HEK293 (cell line): ENCODE data around the gene CASZ1.

ENCODE experiments used
- CTCF ChIA-PET: fragments of 350-600 bp; formaldehyde crosslinking; extraction: SDS; loops from one replicate; lab custom pipeline; 2021; ENCODE audit warnings: antibody characterized with exemption; lab: Yijun Ruan, JAX
- POLR2A ChIA-PET: fragments of 300-600 bp; formaldehyde crosslinking; extraction: SDS; loops from one replicate; lab custom pipeline; 2020; ENCODE audit warnings: antibody characterized with exemption, inconsistent platforms; lab: Yijun Ruan, JAX
- H3K27ac ChIP-seq: fragments of 200-500 bp; sonication (Bioruptor generic); 2 replicates; pipeline ENCODE4 v1.5.1; 2014; ENCODE audit warnings: low read depth, low read length, control low read depth, inconsistent platforms; ENCODE audit errors: extremely low read depth
- H3K36me3 ChIP-seq, 2 experiments: fragments of 200-500 bp in 1 of 2; sonication (Bioruptor generic) in 1 of 2; 1 replicate in 1 of 2; 2 replicates in 1 of 2; pipeline ENCODE4 v1.5.1; 2014 to 2017; ENCODE audit warnings: inconsistent platforms in 2 of 2, low read length in 2 of 2; ENCODE audit not compliant: control insufficient read depth in 2 of 2, insufficient read depth in 1 of 2
- H3K4me1 ChIP-seq: fragments of 200-500 bp; sonication (Bioruptor generic); 2 replicates; pipeline ENCODE4 v1.5.1; 2014; ENCODE audit warnings: mild to moderate bottlenecking, low read length, inconsistent platforms; ENCODE audit not compliant: control insufficient read depth, insufficient read depth
- H3K4me3 ChIP-seq: 2 replicates; pipeline ENCODE4 v1.5.1; 2011; ENCODE audit warnings: low read depth, mild to moderate bottlenecking, control low read depth, low read length, moderate library complexity
- H3K9me3 ChIP-seq: fragments of 200-500 bp; sonication (Bioruptor generic); 2 replicates; pipeline ENCODE4 v1.5.1; 2014; ENCODE audit warnings: low read depth, low read length, inconsistent platforms; ENCODE audit not compliant: control insufficient read depth, insufficient read depth
- GLIS2 ChIP-seq: fragments of 450-650 bp; formaldehyde crosslinking; IDR thresholded peaks from 2 replicates; pipeline ENCODE4 v1.5.1; 2016; ENCODE audit warnings: missing biosample characterization, missing genetic modification characterization
- SALL2 ChIP-seq: fragments of 450-650 bp; formaldehyde crosslinking; IDR thresholded peaks from 2 replicates; pipeline ENCODE4 v1.5.0; 2017; ENCODE audit warnings: missing biosample characterization, mild to moderate bottlenecking, missing genetic modification characterization, borderline replicate concordance
- ZBTB48 ChIP-seq: fragments of 450-650 bp; formaldehyde crosslinking; IDR thresholded peaks from 2 replicates; pipeline ENCODE4 v1.5.1; 2016; ENCODE audit warnings: missing biosample characterization, missing genetic modification characterization
- ZNF132 ChIP-seq: fragments of 450-650 bp; formaldehyde crosslinking; IDR thresholded peaks from 2 replicates; pipeline ENCODE4 v1.5.1; 2017; ENCODE audit warnings: missing biosample characterization, missing genetic modification characterization, borderline replicate concordance
- ZNF133 ChIP-seq: fragments of 450-650 bp; formaldehyde crosslinking; IDR thresholded peaks from 2 replicates; pipeline ENCODE4 v1.5.1; 2016; ENCODE audit warnings: missing biosample characterization, missing genetic modification characterization
- ZNF140 ChIP-seq: fragments of 450-650 bp; formaldehyde crosslinking; IDR thresholded peaks from 2 replicates; pipeline ENCODE4 v1.5.1; 2016; ENCODE audit warnings: missing biosample characterization, missing genetic modification characterization
- ZNF155 ChIP-seq: fragments of 450-650 bp; formaldehyde crosslinking; IDR thresholded peaks from 2 replicates; pipeline ENCODE4 v1.5.1; 2016; ENCODE audit warnings: missing biosample characterization, missing genetic modification characterization
- ZNF19 ChIP-seq: fragments of 450-650 bp; formaldehyde crosslinking; IDR thresholded peaks from 2 replicates; pipeline ENCODE4; 2016; ENCODE audit warnings: missing biosample characterization, missing genetic modification characterization, low read depth
- ZNF37A ChIP-seq: fragments of 450-650 bp; IDR thresholded peaks from 2 replicates; pipeline ENCODE4 v1.5.1; 2018; ENCODE audit warnings: missing biosample characterization, missing genetic modification characterization
- ZNF404 ChIP-seq: fragments of 450-650 bp; formaldehyde crosslinking; IDR thresholded peaks from 2 replicates; pipeline ENCODE4 v1.5.1; 2017; ENCODE audit warnings: missing biosample characterization, missing genetic modification characterization
- ZNF621 ChIP-seq: fragments of 450-650 bp; formaldehyde crosslinking; IDR thresholded peaks from 2 replicates; pipeline ENCODE4 v1.5.1; 2017; ENCODE audit warnings: missing biosample characterization, missing genetic modification characterization
- ZNF670 ChIP-seq: fragments of 450-650 bp; formaldehyde crosslinking; IDR thresholded peaks from 2 replicates; pipeline ENCODE4 v1.5.1; 2016; ENCODE audit warnings: missing biosample characterization, missing genetic modification characterization, low read depth
- ZNF747 ChIP-seq: fragments of 450-650 bp; formaldehyde crosslinking; IDR thresholded peaks from 2 replicates; pipeline ENCODE4 v1.5.1; 2016; ENCODE audit warnings: missing biosample characterization, missing genetic modification characterization
- ZNF785 ChIP-seq: fragments of 450-650 bp; formaldehyde crosslinking; IDR thresholded peaks from 2 replicates; pipeline ENCODE4 v1.5.1; 2016; ENCODE audit warnings: missing biosample characterization, missing genetic modification characterization
- ZNF830 ChIP-seq: fragments of 450-650 bp; IDR thresholded peaks from 2 replicates; pipeline ENCODE4 v1.5.0; 2018; ENCODE audit warnings: missing biosample characterization, missing genetic modification characterization, low read depth, mild to moderate bottlenecking, moderate library complexity
- TF ChIP-seq, protein P1 (sequence below): fragments of 450-650 bp; formaldehyde crosslinking; IDR thresholded peaks from 2 replicates; pipeline ENCODE4 v1.5.1; 2017; ENCODE audit warnings: missing biosample characterization, missing genetic modification characterization
- TF ChIP-seq, protein P2 (sequence below): fragments of 450-650 bp; formaldehyde crosslinking; IDR thresholded peaks from 2 replicates; pipeline ENCODE4 v1.5.1; 2016; ENCODE audit warnings: missing biosample characterization, missing genetic modification characterization
- TF ChIP-seq, protein P3 (sequence below): fragments of 450-650 bp; formaldehyde crosslinking; IDR thresholded peaks from 2 replicates; pipeline ENCODE4; 2016; ENCODE audit warnings: missing biosample characterization, missing genetic modification characterization
- TF ChIP-seq, protein P4 (sequence below): fragments of 450-650 bp; formaldehyde crosslinking; IDR thresholded peaks from 2 replicates; pipeline ENCODE4 v1.5.1; 2017; ENCODE audit warnings: missing biosample characterization, missing genetic modification characterization

CASZ1 gene

DNA sequence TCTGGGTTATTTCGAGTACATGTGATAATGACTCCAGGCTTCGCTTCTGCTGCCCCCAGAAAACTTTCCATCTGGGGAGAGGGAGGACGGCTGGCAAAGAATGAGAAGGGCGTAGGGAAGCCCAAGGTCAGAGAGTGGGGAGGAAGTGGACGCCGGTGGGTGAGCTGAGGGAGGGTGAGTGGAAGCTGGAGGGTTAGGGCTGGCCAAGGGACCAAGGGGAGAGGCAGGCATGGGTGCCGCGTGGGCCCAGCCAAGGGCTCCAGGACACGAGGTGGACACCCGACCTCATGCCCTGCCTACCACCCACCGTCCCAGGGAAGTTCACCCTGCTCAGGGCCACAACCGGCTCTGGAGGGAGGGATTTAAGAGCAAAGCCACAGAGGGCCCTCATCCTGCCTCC lies 75.8 kb downstream of the CASZ1 start:
- Histone ChIP-seq H3K36me3 (no peaks in the 10 kb centered on the region), H3K4me1 (peaks cover 8% of the 10 kb centered on the region), H3K27ac (no peak overlapping the region), H3K4me3 (no peak overlapping the region), H3K9me3 (no peaks in the 10 kb centered on the region)
- TF ChIP-seq, protein P1, sequence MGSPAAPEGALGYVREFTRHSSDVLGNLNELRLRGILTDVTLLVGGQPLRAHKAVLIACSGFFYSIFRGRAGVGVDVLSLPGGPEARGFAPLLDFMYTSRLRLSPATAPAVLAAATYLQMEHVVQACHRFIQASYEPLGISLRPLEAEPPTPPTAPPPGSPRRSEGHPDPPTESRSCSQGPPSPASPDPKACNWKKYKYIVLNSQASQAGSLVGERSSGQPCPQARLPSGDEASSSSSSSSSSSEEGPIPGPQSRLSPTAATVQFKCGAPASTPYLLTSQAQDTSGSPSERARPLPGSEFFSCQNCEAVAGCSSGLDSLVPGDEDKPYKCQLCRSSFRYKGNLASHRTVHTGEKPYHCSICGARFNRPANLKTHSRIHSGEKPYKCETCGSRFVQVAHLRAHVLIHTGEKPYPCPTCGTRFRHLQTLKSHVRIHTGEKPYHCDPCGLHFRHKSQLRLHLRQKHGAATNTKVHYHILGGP (tag by site-specific recombination): no peak
- no peak for TF ChIP-seq ZNF140 (tag by site-specific recombination)
- TF ChIP-seq ZNF155: no peak
- TF ChIP-seq ZNF621 (tag by site-specific recombination): no peak
- ChIA-PET CTCF (interaction anchor here (0.5 kb wide), 1 partner anchor 189 kb away, joined by 3 read pairs; no protein-coding TSS in a partner anchor), POLR2A (no interaction called here)

DNA sequence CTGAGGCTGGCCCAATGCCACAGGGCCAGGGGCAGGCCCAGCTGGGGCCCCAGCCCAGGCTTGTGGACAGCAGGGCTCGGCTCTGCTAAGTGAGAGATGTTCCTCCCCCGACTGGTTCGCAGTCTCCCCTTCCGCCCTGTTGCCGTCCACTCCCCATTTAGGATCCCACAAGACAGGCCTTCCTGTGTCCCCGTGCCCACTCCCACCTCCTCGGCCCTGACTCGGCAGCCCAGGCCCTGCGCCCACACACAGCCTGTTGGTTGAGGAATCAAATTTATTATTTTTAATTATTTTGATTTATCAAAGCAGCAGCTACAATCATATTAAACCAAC lies 78.4 kb downstream of the CASZ1 start:
- no peak overlapping the region for H3K27ac ChIP-seq
- no peak overlapping the region for H3K4me3 ChIP-seq
- no peaks in the 10 kb centered on the region for H3K9me3 ChIP-seq
- TF ChIP-seq ZNF155: no peak
- TF ChIP-seq ZNF133 (tag by site-specific recombination): no peak
- TF ChIP-seq ZNF37A: no peak
- no peak for TF ChIP-seq ZNF785
- TF ChIP-seq ZNF747 (tag by site-specific recombination): no peak
- TF ChIP-seq, protein P2, sequence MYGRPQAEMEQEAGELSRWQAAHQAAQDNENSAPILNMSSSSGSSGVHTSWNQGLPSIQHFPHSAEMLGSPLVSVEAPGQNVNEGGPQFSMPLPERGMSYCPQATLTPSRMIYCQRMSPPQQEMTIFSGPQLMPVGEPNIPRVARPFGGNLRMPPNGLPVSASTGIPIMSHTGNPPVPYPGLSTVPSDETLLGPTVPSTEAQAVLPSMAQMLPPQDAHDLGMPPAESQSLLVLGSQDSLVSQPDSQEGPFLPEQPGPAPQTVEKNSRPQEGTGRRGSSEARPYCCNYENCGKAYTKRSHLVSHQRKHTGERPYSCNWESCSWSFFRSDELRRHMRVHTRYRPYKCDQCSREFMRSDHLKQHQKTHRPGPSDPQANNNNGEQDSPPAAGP (tag by site-specific recombination): no peak
- TF ChIP-seq ZNF830 (tag by site-specific recombination): no peak
- TF ChIP-seq GLIS2 (tag by site-specific recombination): no peak
- TF ChIP-seq, protein P3, sequence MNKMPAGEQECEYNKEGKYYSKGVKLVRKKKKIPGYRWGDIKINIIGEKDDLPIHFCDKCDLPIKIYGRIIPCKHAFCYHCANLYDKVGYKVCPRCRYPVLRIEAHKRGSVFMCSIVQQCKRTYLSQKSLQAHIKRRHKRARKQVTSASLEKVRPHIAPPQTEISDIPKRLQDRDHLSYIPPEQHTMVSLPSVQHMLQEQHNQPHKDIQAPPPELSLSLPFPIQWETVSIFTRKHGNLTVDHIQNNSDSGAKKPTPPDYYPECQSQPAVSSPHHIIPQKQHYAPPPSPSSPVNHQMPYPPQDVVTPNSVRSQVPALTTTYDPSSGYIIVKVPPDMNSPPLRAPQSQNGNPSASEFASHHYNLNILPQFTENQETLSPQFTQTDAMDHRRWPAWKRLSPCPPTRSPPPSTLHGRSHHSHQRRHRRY (tag by site-specific recombination): no peak
- no peak for TF ChIP-seq ZBTB48 (tag by site-specific recombination)
- H3K36me3 ChIP-seq: no peaks in the 10 kb centered on the region
- CTCF ChIA-PET: no interaction called here
- no peaks in the 10 kb centered on the region for H3K4me1 ChIP-seq
- POLR2A ChIA-PET: interaction anchor here (0.6 kb wide), 1 partner anchor 490 kb away, joined by 3 read pairs; no protein-coding TSS in a partner anchor

DNA sequence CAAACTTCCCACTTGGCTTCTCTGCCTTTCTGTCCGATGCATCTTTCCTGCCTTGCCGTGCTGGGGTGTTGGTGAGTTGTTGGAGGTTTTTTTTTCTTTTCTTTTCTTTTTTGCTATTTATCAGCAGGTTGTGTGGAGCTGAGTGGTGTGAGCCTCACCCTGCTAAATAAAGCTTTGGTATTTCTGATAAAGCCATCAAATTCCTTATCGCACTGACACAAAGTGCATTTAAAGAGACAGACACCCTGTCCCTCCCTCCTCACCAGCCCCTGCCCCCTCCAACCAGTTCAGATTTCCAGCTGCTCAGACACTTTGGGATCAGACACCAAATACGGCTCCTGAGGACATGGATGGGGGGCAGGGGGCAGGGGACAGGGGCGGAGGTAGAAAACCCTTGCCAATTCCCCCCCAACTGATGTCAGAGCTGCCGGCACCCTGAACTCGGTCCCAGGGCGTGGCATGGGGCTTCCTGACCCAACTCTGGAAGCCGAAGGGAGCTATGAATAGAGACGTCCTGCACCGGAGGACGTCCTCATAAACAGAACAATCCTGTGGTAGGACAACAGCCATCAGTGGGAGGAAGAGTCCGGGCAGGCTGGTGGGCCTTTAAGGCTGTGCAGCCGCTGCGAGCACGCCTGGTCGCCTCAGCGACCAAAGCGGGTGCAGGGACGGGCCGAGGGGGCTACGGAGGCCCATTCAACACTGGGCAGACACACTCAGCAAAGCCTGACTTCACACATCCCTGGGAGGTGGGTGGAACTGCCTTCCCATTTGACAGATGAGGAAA lies 79.0 kb downstream of the CASZ1 start:
- Histone ChIP-seq H3K36me3 (no peaks in the 10 kb centered on the region), H3K27ac (no peak overlapping the region), H3K4me1 (no peaks in the 10 kb centered on the region), H3K9me3 (no peaks in the 10 kb centered on the region), H3K4me3 (no peak overlapping the region)
- ChIA-PET POLR2A (interaction anchor here (0.6 kb wide), 1 partner anchor 489 kb away, joined by 3 read pairs; no protein-coding TSS in a partner anchor), CTCF (no interaction called here)
- TF ChIP-seq, protein P4, sequence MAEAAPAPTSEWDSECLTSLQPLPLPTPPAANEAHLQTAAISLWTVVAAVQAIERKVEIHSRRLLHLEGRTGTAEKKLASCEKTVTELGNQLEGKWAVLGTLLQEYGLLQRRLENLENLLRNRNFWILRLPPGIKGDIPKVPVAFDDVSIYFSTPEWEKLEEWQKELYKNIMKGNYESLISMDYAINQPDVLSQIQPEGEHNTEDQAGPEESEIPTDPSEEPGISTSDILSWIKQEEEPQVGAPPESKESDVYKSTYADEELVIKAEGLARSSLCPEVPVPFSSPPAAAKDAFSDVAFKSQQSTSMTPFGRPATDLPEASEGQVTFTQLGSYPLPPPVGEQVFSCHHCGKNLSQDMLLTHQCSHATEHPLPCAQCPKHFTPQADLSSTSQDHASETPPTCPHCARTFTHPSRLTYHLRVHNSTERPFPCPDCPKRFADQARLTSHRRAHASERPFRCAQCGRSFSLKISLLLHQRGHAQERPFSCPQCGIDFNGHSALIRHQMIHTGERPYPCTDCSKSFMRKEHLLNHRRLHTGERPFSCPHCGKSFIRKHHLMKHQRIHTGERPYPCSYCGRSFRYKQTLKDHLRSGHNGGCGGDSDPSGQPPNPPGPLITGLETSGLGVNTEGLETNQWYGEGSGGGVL (tag by site-specific recombination): no peak
- no peak for TF ChIP-seq ZNF19
- no peak for TF ChIP-seq ZNF404 (tag by site-specific recombination)
- TF ChIP-seq ZNF670 (tag by site-specific recombination): no peak
- no peak for TF ChIP-seq SALL2 (tag by site-specific recombination)
- TF ChIP-seq ZNF132 (tag by site-specific recombination): no peak
